DMS79 (cell line): ENCODE results near the gene TUBGCP6.
"Not testable (repeated sequence)": the region's sequence is repeated elsewhere in the genome, so short reads cannot be mapped to it uniquely, and the experiment has no call there.

Source experiments
- DNase-seq: peaks from one replicate; lab custom pipeline; 2025; lab: John Stamatoyannopoulos, UW

TUBGCP6 gene

DNA sequence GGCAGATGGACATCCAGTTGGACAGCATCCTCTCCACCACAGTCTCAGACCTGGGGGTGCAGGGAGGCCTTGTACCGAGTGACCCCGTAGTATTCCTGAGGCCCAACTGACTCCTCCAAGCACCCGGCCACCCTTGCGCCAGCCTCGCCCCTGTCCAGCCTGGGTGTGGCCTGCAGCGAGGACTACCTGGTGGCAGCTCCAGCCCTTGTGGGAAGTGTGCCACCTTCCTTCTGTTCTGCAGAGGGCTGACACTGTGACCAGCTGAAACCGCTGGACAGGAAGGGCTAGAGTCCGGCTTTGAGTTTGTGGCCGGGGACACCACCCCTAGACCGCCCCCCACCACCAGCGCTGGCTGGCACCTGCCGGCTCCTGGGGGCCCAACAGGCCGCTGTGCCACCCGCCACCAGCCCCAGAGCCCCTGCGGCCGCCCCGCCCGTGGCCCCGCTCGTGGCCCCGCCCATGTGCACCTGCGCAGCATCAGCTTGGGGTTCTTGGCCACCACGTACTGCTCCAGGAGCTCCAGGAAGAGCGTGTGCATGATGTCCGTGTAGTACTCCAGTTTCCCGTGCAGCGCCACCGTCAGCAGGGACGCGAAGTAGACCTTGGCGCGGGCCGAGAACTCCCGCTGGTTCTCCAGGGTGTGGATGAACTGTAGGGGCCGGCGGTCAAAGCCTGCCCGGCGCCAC is 35.3 kb upstream of the TUBGCP6 start:
- no peak for DNase-seq

DNA sequence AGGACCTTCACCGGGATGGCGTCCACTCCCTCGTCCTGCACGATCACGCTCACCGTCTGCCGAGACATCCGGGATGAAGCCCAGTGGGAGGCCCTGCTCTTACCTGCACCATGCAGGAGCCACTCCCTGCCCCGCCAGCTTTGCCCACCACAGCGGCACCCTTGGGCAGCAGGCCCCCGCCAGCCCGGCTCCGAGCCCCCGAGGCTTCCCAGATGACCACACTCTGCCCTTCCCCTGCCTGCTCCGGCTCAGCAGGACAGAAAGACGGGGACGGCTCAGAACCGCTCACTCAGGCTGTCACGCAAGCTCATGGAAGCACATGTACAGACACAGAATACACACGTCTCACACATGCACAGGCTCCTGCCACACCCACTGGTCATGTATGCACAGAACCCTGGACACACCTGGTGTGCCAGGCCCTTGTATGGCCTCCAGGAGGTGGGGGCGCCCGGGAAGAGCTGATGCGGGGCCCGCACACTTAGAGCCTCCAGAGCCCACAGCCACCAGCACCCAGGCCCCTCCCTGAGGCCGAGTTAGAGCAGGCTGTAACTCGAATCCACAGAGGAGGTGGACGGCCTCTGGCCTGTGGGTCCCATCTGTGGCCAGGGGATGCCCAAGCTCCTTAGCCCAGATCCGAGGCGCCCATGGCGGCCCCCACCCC is 34.3 kb upstream of the TUBGCP6 start:
- no peak for DNase-seq

GRCh38 chr22:50278461-50278860 is 33.6 kb upstream of the TUBGCP6 start:
- no peak for DNase-seq

GRCh38 chr22:50277761-50278160 is 32.9 kb upstream of the TUBGCP6 start:
- DNase-seq, result no peak

- DNase-seq, result no peak
Measured at GRCh38 chr22:50276143-50276542, 31.3 kb upstream of the TUBGCP6 start.

DNA sequence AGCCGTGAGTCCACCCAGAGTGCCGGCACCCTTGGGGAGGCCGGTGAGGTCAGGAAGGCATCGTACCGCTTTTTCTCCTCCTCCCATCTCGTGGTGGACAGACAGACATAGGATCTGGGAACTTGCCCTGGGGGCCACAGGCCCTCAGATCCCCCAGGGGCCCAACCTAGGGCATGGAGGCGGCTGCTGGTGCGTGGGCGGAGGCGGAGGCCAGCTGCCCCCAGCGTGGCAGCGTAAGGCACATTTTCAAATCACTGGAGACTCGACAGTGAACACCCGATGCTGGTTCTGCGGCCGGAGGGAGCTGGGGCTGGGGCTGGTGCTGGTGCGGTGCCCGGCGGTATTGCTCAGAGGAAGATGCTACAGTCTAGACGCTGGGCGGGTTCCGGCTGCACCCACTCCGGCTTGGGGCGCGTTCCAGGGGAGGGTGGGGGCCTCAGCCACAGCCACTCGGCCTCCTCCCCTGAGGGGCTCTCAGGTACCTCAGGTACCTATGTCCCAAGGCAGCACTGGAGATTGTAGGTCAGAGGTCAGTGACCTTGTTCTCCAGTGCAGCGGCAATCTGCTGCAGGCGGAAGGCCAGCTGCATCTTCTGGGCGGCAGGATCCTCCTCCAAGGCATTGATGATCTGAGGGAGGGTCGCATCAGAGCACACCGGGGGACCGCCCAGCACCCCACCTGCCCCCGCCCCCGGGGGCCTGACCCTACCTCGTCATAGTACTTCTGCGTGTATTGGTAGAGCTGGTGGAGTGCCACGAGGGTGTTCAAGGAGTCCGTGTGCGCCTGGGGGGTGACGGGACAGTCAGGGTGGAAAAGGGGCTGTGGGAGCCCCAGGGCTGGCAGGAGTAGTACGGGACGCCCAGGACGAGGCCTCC is 30.6 kb upstream of the TUBGCP6 start:
- no peak for DNase-seq

GRCh38 chr22:50274771-50275170 is 29.9 kb upstream of the TUBGCP6 start:
- DNase-seq, result no peak

- DNase-seq, result no peak
Measured at GRCh38 chr22:50274311-50274710, 29.5 kb upstream of the TUBGCP6 start.

- not testable (repeated sequence) for DNase-seq
Measured at GRCh38 chr22:50273781-50274180, 29.0 kb upstream of the TUBGCP6 start.

DNA sequence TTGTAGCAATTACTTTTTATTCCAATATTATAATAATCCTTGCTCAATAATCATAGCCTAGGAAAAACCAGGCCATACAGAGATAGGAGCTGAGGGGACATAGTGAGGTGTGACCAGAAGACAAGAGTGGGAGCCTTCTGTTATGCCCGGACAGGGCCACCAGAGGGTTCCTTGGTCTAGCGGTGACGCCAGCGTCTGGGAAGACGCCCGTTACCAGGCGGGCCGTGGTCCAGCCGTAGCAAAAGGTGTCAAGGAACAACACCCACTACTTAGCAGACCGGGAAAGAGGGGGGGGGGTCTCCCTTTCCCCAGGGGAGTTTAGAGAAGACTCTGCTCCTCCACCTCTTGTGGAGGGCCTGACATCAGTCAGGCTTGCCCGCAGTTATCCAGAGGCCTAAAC is 28.5 kb upstream of the TUBGCP6 start:
- DNase-seq, result not testable (repeated sequence)

- no peak for DNase-seq
Measured at GRCh38 chr22:50272044-50272802, 27.4 kb upstream of the TUBGCP6 start.

DNA sequence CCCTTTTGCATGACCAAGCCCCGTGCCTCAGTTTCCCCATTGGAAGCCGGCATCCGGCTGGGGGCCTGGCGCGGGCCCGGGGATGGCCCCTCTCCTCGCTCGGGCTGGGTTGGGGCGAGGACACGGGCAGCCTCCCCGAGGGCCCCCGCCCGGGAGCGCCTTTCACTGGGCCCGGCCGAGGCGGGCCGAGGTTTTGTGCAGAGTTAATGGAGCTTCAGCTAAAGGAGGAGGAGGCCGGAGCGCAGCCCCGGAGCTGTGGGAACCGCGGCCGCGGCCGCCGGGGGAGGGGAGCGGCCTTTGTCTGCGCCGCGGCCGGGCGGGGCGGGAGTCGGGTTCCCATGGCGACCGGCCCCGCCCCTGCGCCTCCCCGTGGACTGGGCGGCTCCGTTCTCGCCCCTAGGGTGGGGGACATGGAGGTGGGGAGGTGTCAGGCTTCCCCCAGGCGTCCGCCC is 26.7 kb upstream of the TUBGCP6 start:
- no peak for DNase-seq

- no peak for DNase-seq
Measured at GRCh38 chr22:50270666-50271394, 26.0 kb upstream of the TUBGCP6 start.

GRCh38 chr22:50269970-50270665 is 25.3 kb upstream of the TUBGCP6 start, which contains the start of gene MAPK11:
MAPK11 (minus strand) TSS chr22:50270380; CDS start chr22:50270292, 88 bp downstream.
- DNase-seq, result no peak

DNA sequence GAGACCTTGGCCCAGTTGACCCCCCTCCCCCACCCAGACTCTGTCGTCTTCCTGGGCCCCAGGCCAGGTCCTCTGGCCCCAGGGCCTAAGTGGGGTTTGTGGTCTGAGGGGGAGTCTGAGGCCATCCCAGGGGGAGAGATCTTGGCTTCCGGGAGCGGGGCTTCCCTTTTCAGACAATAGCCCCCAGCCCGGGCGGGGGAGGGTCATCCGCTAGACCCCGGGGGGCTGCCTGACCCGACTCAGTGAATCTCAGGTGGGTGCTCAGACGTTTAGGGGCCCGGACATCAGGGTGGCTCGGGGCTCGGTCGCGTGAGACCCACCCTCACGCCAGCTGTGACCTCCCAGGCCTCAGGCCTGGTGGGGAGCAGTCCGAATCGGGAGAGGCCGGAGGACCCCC is 24.7 kb upstream of the TUBGCP6 start:
- no peak for DNase-seq

DNA sequence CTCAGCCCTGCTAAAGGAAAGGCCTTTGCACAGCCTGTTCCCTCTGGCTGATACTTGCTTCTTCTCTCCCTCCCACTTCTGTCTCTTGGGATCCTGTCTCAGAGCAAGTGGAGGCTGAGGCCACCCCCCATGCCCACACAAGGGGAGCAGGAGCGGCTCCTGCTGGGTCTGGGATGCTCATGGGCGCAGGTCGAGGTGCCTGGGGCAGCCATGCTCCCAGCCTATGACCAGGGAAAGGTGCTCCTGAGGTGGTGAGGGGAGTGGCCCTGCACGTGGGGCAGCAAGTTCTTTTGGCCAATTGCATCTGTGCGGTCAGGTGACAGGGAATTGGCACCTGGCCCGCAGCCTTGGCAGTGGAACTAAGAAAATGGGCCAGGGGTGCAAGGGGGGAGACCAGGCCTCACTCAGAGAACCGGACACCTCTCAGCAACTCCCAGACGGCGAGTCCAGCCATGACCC is 23.9 kb upstream of the TUBGCP6 start:
- no peak for DNase-seq

DNA sequence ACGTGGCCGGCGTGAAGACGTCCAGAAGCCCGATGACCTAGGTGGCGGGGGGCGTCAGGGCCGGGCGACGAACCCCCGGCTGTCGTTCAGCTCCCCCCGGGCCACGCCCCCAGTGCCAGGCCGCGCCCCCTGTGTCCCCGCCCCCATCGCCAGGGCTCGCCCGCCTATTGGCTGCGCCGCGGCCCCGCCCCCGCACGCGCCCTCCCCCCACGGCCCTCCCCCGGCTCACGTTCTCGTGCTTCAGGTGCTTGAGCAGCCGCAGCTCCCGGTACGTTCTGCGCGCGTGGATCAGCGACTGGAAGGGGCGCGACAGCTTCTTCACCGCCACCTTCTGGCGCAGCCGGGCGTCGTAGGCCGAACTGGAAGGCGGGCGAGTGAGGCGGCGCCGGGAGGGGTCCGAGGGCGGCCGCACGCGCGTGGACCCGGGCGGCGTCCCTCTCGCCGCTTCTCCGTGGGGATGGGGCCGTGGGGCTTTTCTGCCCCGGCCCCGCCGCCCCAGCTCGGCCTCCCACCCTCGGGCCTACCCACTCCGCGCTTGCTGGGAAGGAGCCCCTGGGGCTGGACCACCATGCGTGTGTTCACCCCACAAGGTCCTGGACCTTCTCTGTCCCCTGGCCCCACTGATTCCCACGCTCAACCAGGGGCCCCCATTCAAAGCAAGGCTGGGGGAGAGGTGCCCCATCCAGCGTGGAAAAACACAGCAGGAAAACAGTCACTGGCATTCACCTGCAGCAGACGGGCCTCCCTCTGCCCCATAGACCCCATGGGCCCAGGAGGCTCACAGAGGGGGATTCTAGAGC is 23.0 kb upstream of the TUBGCP6 start:
- DNase-seq, result no peak

GRCh38 chr22:50266994-50267393 is 22.2 kb upstream of the TUBGCP6 start:
- DNase-seq, result no peak

- no peak for DNase-seq
Measured at GRCh38 chr22:50264946-50265669, 20.3 kb upstream of the TUBGCP6 start.
